A549 treated with dexamethasone at 1 μM for 4 hours (cell line): ENCODE data around the gene DNAJB14. TPM values are rescaled to one million over a fixed set of nuclear protein-coding genes. Genes with fewer than 3 reads are reported as not detected.

Experiments
- total RNA-seq: library from RNA; stranded (reverse); fragments of 200-300 nt; extraction: Qiagen RNA extraction; gene quantifications from 5 replicates; pipeline ENCODE4 v1.2.3, GENCODE V29; 2022

DNAJB14 gene
- 13.4 to 19.6 TPM (median 15.4 TPM) in 5 replicates for total RNA-seq

DNA sequence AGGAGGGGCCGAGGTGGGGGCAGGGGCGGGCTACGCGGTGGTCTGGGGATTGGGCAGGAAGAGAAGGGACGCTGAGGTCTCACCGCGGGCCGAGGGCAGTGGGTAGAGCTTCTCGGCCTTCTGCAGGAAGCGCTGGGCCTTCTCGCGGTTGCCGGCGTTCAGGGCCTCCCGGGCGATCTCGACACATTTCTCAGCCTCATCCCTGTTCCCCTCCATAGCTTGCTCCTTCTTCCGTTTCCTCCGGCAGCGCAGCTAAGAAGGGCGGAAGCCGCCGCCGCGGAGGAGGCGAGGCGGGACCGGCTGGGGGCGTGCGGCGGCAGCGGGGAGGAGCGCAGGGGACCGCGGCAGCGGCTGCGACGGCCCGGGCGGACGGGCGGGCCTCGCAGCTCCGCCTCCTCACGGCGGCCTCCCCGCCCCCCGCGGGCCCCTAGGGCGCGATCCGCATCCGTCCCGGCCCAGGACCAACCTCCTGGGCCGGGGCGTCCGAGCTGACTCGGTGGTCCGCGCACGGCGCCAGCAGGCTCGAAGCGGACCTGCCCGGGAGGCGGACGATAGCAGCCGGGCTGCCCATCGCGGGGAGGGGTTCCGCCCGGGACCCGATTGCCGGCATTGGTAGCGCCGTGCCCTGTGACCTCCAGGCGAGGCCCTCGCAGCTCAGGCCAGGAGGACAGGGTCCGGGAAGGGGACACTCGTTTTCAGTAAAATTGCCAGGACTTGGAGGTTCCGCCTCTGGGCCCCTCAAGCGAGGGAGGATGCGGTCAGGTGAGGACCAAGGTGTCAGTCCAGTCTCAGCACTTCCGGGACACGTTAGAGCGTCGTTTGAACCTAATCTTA, at the start of gene DNAJB14:
Gene DNAJB14, minus strand, starts transcription at position 263 of the 834 bp plus-strand sequence. Its CDS starts 47 bp downstream, at position 216.

DNA sequence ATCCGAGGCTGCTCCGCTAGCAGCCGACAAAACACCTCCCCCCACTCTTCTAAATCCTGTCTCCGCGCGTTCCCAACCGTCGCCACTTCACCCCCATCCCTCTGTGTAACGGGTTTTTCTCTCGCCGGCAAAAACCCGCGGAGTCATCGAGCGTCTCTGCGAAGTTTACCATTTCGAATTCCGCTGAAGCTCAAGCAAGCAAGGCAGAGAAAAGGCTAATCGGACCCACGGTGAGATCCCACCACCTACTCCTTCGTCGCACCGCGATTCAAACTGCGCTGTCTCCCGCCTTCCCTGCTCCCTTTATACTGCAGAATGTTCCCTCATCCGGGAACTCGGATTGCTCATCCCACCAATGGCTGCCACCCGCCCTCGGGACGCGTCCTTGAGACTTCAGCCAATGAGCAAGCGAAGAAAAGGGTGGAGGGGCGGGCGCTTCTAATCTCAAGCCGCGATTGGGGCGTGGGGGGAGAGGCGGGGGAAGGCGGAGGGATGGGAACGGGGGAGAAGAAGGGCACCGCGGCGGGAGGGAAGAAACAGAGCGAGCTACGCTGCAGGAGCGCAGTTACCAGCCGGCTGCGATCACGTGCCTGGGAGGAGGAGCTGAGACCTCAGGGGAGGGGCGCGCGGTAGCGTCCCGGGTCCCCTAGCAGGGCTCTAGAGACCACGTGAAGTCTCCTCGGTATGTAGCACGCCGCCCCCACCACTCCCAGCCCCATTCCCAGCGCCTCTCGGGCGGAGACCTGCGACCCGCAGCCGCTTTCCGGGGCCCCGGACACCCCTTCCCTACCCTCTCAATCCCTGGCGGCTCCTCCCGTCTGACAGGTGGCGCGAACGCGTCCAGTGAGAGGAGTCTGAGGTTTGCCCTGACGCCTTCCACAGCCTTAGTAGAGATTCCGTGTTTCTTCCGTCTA, 3.8 kb upstream of the DNAJB14 start, which contains the start of gene H2AZ1:
Gene H2AZ1, minus strand, starts transcription at position 277 of the 914 bp plus-strand sequence. Its CDS starts 105 bp downstream, at position 172.

DNA sequence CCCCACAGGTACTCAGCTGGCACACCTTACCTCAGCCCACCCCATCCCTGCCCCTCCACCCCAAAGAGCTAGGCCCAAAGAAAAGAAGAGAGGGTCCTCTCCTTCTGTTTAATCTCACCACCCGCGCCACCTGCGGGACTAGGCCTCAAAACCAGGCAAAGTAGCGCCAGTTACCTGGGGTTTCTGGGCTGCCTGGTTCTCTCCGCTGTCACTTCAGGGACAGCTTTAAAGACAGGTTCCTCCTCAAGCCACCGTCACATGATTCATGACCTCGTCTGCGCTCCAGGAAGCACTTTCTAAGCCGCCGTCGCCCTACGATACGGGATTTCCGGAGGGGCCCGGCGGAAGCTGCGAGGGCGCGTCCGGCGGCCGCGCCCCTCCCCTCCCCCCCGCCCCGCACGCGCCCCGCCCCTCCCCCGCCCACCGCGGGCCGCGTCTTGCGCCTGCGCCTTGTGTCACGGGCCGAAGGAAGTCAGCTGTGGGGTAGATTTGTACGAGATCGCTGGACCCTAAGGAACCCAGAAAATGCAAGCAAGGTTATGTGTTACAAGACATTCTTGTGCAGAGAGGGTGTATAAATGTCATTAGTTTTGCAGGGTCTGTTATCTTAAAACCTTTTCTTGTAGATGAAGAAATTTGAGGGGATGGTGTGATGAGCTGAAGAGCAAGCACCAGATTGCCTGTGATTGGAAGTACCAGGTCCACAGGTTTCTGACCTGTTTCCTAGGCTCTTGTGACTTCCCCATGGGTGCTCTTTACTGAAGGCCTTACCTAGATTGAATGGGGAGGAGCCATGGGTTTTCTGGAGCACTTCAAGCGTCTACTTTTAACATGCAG, 52.0 kb downstream of the DNAJB14 start, which contains the start of gene LAMTOR3:
Gene LAMTOR3, minus strand, starts transcription at position 267 of the 837 bp plus-strand sequence. CDS start 464 bp downstream, outside the sequence.

Other genes with a start within 250 kb of the DNAJB14 start
- gene DAPP1, start 129.8 kb downstream of the DNAJB14 start, total RNA-seq = not detected in 5 replicates
- gene LAMTOR3, start 52.2 kb downstream of the DNAJB14 start, total RNA-seq = 24.7 to 30.3 TPM (median 25.4 TPM) in 5 replicates
- gene H2AZ1, start 3.7 kb upstream of the DNAJB14 start, total RNA-seq = 522 to 719 TPM (median 582 TPM) in 5 replicates
- gene DDIT4L, start 243.8 kb upstream of the DNAJB14 start, total RNA-seq = 0.16 to 0.27 TPM (median 0.24 TPM) in 5 replicates